Uterus (tissue), 4 donors: Measurements from ENCODE around the gene TRIM68. TPM values are rescaled to one million over a fixed set of nuclear protein-coding genes. Genes with fewer than 3 reads are reported as not detected.

ENCODE experiments used
- DNase-seq, 2 donors: peaks; one replicate each; pipeline ENCODE4 v3.0.0-alpha.2; 2019 to 2020
- H3K27ac ChIP-seq, 2 donors: fragments of 200-600 bp; sonication (generic); 1 replicate in 1 of 2; 2 replicates in 1 of 2; pipeline ENCODE4 v1.5.1; 2016 to 2018
- H3K27me3 ChIP-seq, 2 donors: fragments of 200-600 bp; sonication (generic); one replicate each; pipeline ENCODE4 v1.5.1; 2018 to 2019; ENCODE audit warnings: control low read depth in 1 of 2
- H3K36me3 ChIP-seq, 2 donors: fragments of 200-600 bp; sonication (generic); one replicate each; pipeline ENCODE4 v1.5.1; 2019; ENCODE audit warnings: control low read depth in 1 of 2
- H3K4me1 ChIP-seq, 2 donors: fragments of 200-600 bp; sonication (generic); one replicate each; pipeline ENCODE4 v1.5.1; 2018 to 2019; ENCODE audit warnings: control low read depth in 1 of 2
- H3K4me3 ChIP-seq, 2 donors: fragments of 200-600 bp; sonication (generic); 1 replicate in 1 of 2; 2 replicates in 1 of 2; pipeline ENCODE4 v1.5.1; 2018 to 2019; ENCODE audit warnings: mild to moderate bottlenecking in 1 of 2
- H3K9me3 ChIP-seq, 2 donors: fragments of 200-600 bp; sonication (generic); one replicate each; pipeline ENCODE4 v1.5.1; 2019; ENCODE audit warnings: control low read depth in 1 of 2
- CTCF ChIP-seq, 4 experiments: fragments of 200-600 bp in 2 of 4; fragments of 450-650 bp in 2 of 4; sonication (generic) in 2 of 4; IDR thresholded peaks; one replicate each; pipeline ENCODE4 v1.5.1; 2016 to 2019; ENCODE audit warnings: antibody characterized with exemption in 4 of 4, mild to moderate bottlenecking in 2 of 4, moderate library complexity in 1 of 4
- POLR2A ChIP-seq, 2 donors: fragments of 450-650 bp; IDR thresholded peaks; one replicate each; pipeline ENCODE4 v1.6.1; 2016; ENCODE audit warnings: antibody characterized with exemption in 2 of 2, mild to moderate bottlenecking in 1 of 2, moderate library complexity in 1 of 2
- intact Hi-C: fragments of 100-400 bp; cut with DNase I; formaldehyde crosslinking; loops from one replicate; pipeline ENCODE4 v1.15.1; 2023; ENCODE audit warnings: low total_unique reads
- total RNA-seq, 4 donors: library from RNA; depleted of rRNA in 3 of 4; stranded (reverse); fragments of >200 nt in 3 of 4; gene quantifications; one replicate each; pipeline versions ENCODE4 v1.1.0 to v1.2.4, GENCODE V29; 2014 to 2023
- donor health status: DM: yes; HTN: yes; CAD: no.

The TRIM68 gene
- total RNA-seq, 4 donors from 2014 or later: 9.0 to 22.7 (median 13.3) TPM

DNA sequence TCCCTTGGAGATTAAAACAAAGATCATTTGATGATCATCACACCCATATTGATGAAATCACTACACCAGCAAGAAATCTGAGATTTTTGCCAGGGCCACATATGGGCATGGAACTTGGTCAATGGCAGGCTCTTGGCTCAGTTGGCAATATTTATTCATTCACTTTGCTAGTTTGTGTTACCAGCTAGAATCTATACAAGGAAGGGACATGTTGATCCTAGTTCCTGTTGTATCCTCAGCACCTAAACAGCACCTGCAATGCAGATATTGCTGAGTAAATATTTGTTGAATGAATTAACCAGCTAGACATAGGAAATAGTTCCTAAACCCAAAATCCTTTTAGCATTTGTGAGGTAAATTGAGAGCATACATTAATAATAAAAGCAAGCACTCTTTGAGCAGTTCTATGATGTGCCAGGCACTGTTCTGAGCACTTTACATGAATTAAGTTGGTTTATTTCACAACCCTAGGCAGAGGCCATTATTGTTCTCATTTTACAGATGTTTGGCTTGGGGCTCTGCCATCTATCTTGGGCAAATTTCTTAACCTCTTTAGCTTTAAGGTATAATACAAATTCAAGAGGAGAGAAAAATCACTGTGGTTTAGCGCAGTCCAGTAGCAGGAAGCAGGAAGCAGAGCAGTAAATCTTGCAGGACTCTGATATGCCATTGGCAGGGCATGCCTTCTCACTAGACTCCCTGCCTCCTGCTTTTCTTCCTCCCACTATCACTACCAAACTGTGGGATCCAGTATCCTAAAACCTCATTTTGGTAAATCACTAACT lies 1.6 kb downstream of the TRIM68 start:
- no peak for DNase-seq
- TF ChIP-seq POLR2A (IDR thresholded peaks at IDR 0.05) (no peak), CTCF (IDR thresholded peaks at IDR 0.05) (no peak)
- no peaks in the 10 kb centered on the region for H3K27me3 ChIP-seq
- no peaks in the 10 kb centered on the region for H3K4me1 ChIP-seq
- H3K27ac ChIP-seq: no peak overlapping the region
- H3K4me3 ChIP-seq: peak overlapping the region in 1 of 2 donors; percentile 62
- H3K36me3 ChIP-seq: no peaks in the 10 kb centered on the region
- no peaks in the 10 kb centered on the region for H3K9me3 ChIP-seq
- intact Hi-C loops: no loop called here

GRCh38 chr11:4605057-4605456 lies 3.0 kb downstream of the TRIM68 start:
- Histone ChIP-seq H3K27ac (no peak overlapping the region), H3K27me3 (no peaks in the 10 kb centered on the region), H3K4me1 (no peaks in the 10 kb centered on the region), H3K9me3 (no peaks in the 10 kb centered on the region), H3K4me3 (no peak overlapping the region), H3K36me3 (no peaks in the 10 kb centered on the region)
- TF ChIP-seq POLR2A (IDR thresholded peaks at IDR 0.05) (no peak), CTCF (IDR thresholded peaks at IDR 0.05) (no peak)
- DNase-seq: no peak
- intact Hi-C loops: no loop called here

- no peak for DNase-seq
- Histone ChIP-seq H3K36me3 (no peaks in the 10 kb centered on the region), H3K4me1 (no peaks in the 10 kb centered on the region), H3K27ac (no peak within 1 kb of the TSS), H3K4me3 (no peak within 1 kb of the TSS), H3K9me3 (no peaks in the 10 kb centered on the region), H3K27me3 (no peaks in the 10 kb centered on the region)
- TF ChIP-seq CTCF (IDR thresholded peaks at IDR 0.05) (no peak), POLR2A (IDR thresholded peaks at IDR 0.05) (no peak)
- intact Hi-C loops: no loop called here
Observed at GRCh38 chr11:4593739-4594138, 14.3 kb downstream of the TRIM68 start, which contains the start of gene OR52I1. OR52I1 (plus strand) TSS chr11:4594039; CDS start chr11:4594039, 0 bp downstream.

GRCh38 chr11:4589017-4589416 lies 19.0 kb downstream of the TRIM68 start:
- intact Hi-C loops: no loop called here
- TF ChIP-seq CTCF (IDR thresholded peaks at IDR 0.05): no peak
- no peak for TF ChIP-seq POLR2A (IDR thresholded peaks at IDR 0.05)
- H3K9me3 ChIP-seq: no peaks in the 10 kb centered on the region
- DNase-seq: no peak
- no peak overlapping the region for H3K27ac ChIP-seq
- no peaks in the 10 kb centered on the region for H3K36me3 ChIP-seq
- no peaks in the 10 kb centered on the region for H3K27me3 ChIP-seq
- no peak overlapping the region for H3K4me3 ChIP-seq
- no peaks in the 10 kb centered on the region for H3K4me1 ChIP-seq

- H3K27ac ChIP-seq: no peak within 1 kb of the TSS
- H3K4me3 ChIP-seq: no peak within 1 kb of the TSS
- H3K9me3 ChIP-seq: no peaks in the 10 kb centered on the region
- H3K27me3 ChIP-seq: no peaks in the 10 kb centered on the region
- no peaks in the 10 kb centered on the region for H3K4me1 ChIP-seq
- H3K36me3 ChIP-seq: no peaks in the 10 kb centered on the region
- DNase-seq: no peak
- TF ChIP-seq POLR2A (IDR thresholded peaks at IDR 0.05) (no peak), CTCF (IDR thresholded peaks at IDR 0.05) (no peak)
- intact Hi-C loops: no loop called here
Observed at GRCh38 chr11:4581443-4581842, 26.6 kb downstream of the TRIM68 start, which contains the start of gene OR52I2. OR52I2 (plus strand) TSS chr11:4581743.
